Transverse colon (tissue), 4 donors: Measurements from ENCODE around the gene DNAJA4. TPM values are rescaled to one million over a fixed set of nuclear protein-coding genes. Genes with fewer than 3 reads are reported as not detected.

Source experiments
- DNase-seq: peaks from one replicate; pipeline ENCODE4 v3.0.0-alpha.2; 2019
- H3K27ac ChIP-seq, 4 donors: fragments of 200-600 bp; sonication (generic); 2 replicates each; pipeline ENCODE4 v1.5.1; 2016 to 2018; ENCODE audit warnings: inconsistent platforms in 4 of 4
- H3K27me3 ChIP-seq: fragments of 200-600 bp; sonication (generic); 2 replicates; pipeline ENCODE4 v1.5.1; 2017; ENCODE audit warnings: inconsistent platforms
- H3K36me3 ChIP-seq, 4 donors: fragments of 200-600 bp; sonication (generic); 2 replicates each; pipeline ENCODE4 v1.5.1; 2017 to 2019; ENCODE audit warnings: inconsistent platforms in 4 of 4
- H3K4me1 ChIP-seq, 4 donors: fragments of 200-600 bp; sonication (generic); 2 replicates each; pipeline ENCODE4 v1.5.1; 2017 to 2020; ENCODE audit warnings: inconsistent platforms in 4 of 4
- H3K4me3 ChIP-seq, 4 donors: fragments of 200-600 bp; sonication (generic); 1 replicate in 1 of 4; 2 replicates in 3 of 4; pipeline versions ENCODE4 v1.5.1 to v1.6.1; 2017 to 2019; ENCODE audit warnings: inconsistent platforms in 4 of 4
- H3K9me3 ChIP-seq, 2 donors: fragments of 200-600 bp; sonication (generic); 2 replicates each; pipeline ENCODE4 v1.5.1; 2017 to 2019; ENCODE audit warnings: inconsistent platforms in 2 of 2
- EP300 ChIP-seq: sonication (generic); formaldehyde crosslinking; IDR thresholded peaks from one replicate; pipeline ENCODE4 v1.6.1; 2017; ENCODE audit warnings: antibody characterized with exemption, low read depth
- POLR2A ChIP-seq: fragments of 450-650 bp; IDR thresholded peaks from one replicate; pipeline ENCODE4 v1.6.1; 2016; ENCODE audit warnings: antibody characterized with exemption, mild to moderate bottlenecking, moderate library complexity
- POLR2AphosphoS5 ChIP-seq, 3 donors: sonication (generic); formaldehyde crosslinking; IDR thresholded peaks; one replicate each; pipeline ENCODE4 v1.6.1; 2016; ENCODE audit warnings: antibody characterized with exemption in 3 of 3
- WGBS, 2 donors: methylation state at CpG; one replicate each; pipeline ENCODE4 v1.1.5; 2018; ENCODE audit warnings: low coverage in 1 of 2; 5-methylcytosine and 5-hydroxymethylcytosine counted together
- in situ Hi-C, 4 donors: fragments of 200-750 bp; cut with MboI; loops; one replicate each; pipeline versions ENCODE4 v1.15.0 to v1.15.1; 2017; ENCODE audit warnings: low sequenced_read_pairs in 3 of 4, low pct_ligation_motif_present in 1 of 4, low pct_unique_long_range_greater_than_20kb in 1 of 4
- intact Hi-C: fragments of 100-400 bp; cut with DNase I; formaldehyde crosslinking; loops from one replicate; pipeline ENCODE4 v1.15.1; 2023; ENCODE audit warnings: low total_unique reads
- small RNA-seq, 4 donors: library from RNA; depleted of rRNA; stranded (forward); fragments of <200 nt; gene quantifications; one replicate each; pipeline ENCODE3, GENCODE V24; 2016
- total RNA-seq, 4 donors: library from RNA; depleted of rRNA; stranded (reverse); fragments of >200 nt; gene quantifications; one replicate each; pipeline ENCODE4 v1.1.0, GENCODE V29; 2016
- TF ChIP-seq, protein P1 (sequence below), 5 experiments: fragments of 200-600 bp in 3 of 5; fragments of 450-650 bp in 2 of 5; sonication (generic) in 3 of 5; IDR thresholded peaks; 1 replicate in 2 of 5; 2 replicates in 3 of 5; pipeline ENCODE4 v1.5.1; 2016 to 2017; ENCODE audit warnings: antibody characterized with exemption in 5 of 5, inconsistent platforms in 3 of 5, mild to moderate bottlenecking in 2 of 5, moderate library complexity in 1 of 5

The DNAJA4 gene
- total RNA-seq, 4 donors from 2014 or later: 34.9 to 69.9 (median 42.5) TPM

GRCh38 chr15:78324144-78324543 is 59.8 kb downstream of the DNAJA4 start:
- TF ChIP-seq, protein P1, sequence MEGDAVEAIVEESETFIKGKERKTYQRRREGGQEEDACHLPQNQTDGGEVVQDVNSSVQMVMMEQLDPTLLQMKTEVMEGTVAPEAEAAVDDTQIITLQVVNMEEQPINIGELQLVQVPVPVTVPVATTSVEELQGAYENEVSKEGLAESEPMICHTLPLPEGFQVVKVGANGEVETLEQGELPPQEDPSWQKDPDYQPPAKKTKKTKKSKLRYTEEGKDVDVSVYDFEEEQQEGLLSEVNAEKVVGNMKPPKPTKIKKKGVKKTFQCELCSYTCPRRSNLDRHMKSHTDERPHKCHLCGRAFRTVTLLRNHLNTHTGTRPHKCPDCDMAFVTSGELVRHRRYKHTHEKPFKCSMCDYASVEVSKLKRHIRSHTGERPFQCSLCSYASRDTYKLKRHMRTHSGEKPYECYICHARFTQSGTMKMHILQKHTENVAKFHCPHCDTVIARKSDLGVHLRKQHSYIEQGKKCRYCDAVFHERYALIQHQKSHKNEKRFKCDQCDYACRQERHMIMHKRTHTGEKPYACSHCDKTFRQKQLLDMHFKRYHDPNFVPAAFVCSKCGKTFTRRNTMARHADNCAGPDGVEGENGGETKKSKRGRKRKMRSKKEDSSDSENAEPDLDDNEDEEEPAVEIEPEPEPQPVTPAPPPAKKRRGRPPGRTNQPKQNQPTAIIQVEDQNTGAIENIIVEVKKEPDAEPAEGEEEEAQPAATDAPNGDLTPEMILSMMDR (IDR thresholded peaks at IDR 0.05): no peak
- TF ChIP-seq POLR2A (no peak), POLR2AphosphoS5 (IDR thresholded peaks at IDR 0.05) (no peak), EP300 (no peak)
- no peak for DNase-seq
- no peaks in the 10 kb centered on the region for H3K27me3 ChIP-seq
- in situ Hi-C loops: no loop called here
- intact Hi-C loops: no loop called here
- H3K4me3 ChIP-seq: no peak overlapping the region
- H3K36me3 ChIP-seq: no peaks in the 10 kb centered on the region
- peaks cover 0 to 4% (median 0%) of the 10 kb centered on the region in 4 donors for H3K4me1 ChIP-seq
- 97 to 100% methylated on average over 4 to 5 of the region's 5 CpGs for WGBS, 2 donors
- no peak overlapping the region for H3K27ac ChIP-seq
- no peaks in the 10 kb centered on the region for H3K9me3 ChIP-seq

DNA sequence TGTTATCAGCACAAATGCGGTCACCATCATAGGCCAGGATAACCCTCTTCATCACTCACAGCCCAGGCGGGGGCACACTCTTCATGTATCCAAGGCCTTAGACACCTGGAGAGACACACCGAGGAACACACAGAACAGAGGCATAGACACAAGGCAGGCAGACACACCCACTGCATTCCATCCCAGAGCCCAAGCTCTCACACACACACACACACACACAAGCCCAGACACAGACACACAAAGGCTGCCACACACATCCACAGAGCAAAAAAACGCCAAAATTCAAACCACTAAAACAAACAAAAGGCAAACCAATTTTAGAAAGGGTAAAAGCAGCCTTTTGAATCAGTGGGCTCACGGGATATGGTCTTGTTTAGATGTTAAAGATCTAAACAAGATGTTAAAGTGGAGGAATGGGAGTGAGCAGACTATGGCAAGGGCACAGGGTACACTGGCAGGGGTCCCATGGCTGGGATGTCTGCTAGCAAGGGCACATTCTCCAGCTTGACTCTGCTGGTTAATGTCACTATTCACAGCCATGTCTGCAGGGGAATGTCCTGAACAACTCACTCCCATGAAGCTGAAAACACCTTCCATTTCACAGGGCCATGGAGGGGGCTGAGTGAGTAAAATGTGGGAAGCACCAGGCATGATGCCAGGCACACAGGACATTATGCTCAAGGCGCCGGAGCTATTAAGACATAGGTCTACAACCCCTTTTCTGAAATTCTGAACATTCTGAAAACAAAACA is 60.9 kb downstream of the DNAJA4 start:
- intact Hi-C loops: no loop called here
- Histone ChIP-seq H3K4me1 (peaks cover 0 to 4% (median 0%) of the 10 kb centered on the region in 4 donors), H3K4me3 (no peak overlapping the region), H3K9me3 (no peaks in the 10 kb centered on the region), H3K27me3 (no peaks in the 10 kb centered on the region), H3K27ac (no peak overlapping the region), H3K36me3 (no peaks in the 10 kb centered on the region)
- no peak for TF ChIP-seq EP300
- no peak for TF ChIP-seq POLR2AphosphoS5 (IDR thresholded peaks at IDR 0.05)
- TF ChIP-seq POLR2A: no peak
- in situ Hi-C loops: no loop called here
- DNase-seq: no peak
- WGBS, 2 donors: 55 to 64% methylated on average over 4 to 7 of the region's 7 CpGs

- Histone ChIP-seq H3K27ac (no peak overlapping the region), H3K27me3 (no peaks in the 10 kb centered on the region), H3K4me1 (peaks cover 0 to 4% (median 0%) of the 10 kb centered on the region in 4 donors), H3K4me3 (no peak overlapping the region), H3K9me3 (no peaks in the 10 kb centered on the region), H3K36me3 (no peaks in the 10 kb centered on the region)
- DNase-seq: no peak
- in situ Hi-C loops (no loop called here), intact Hi-C loops (no loop called here)
- 63 to 83% methylated on average over 1 of the region's 1 CpG for WGBS, 2 donors
- TF ChIP-seq POLR2A (no peak), POLR2AphosphoS5 (IDR thresholded peaks at IDR 0.05) (no peak), EP300 (no peak)
- TF ChIP-seq, protein P1 (IDR thresholded peaks at IDR 0.05): no peak
Observed at GRCh38 chr15:78327466-78327865, 63.1 kb downstream of the DNAJA4 start.

DNA sequence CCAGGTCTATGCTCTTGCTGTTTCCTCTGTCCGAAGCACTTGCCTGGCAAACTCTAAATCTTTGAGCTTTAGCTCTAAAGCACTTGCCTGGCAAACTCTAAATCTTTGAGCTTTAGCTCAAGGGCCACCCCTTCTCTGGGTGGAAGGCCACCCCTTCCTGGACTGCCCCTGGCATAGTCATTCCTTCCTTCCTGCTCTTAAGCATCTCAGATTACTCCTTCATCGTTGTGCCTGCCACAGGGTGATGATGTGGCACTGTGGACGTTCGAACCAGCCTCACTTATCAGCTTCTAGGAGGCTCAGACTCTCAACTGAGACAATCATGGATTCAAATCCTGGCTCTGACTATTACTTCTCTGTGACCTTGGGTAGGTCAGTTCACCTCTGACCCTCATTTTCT is 65.3 kb downstream of the DNAJA4 start:
- Histone ChIP-seq H3K9me3 (no peaks in the 10 kb centered on the region), H3K4me3 (no peak overlapping the region), H3K27me3 (no peaks in the 10 kb centered on the region), H3K4me1 (peaks cover 0 to 4% (median 0%) of the 10 kb centered on the region in 4 donors), H3K27ac (no peak overlapping the region), H3K36me3 (no peaks in the 10 kb centered on the region)
- WGBS, 2 donors: 60% methylated on average over 2 to 4 of the region's 4 CpGs
- no peak for TF ChIP-seq EP300
- TF ChIP-seq POLR2AphosphoS5 (IDR thresholded peaks at IDR 0.05): no peak
- TF ChIP-seq POLR2A: no peak
- TF ChIP-seq, protein P1 (IDR thresholded peaks at IDR 0.05): no peak
- intact Hi-C loops (no loop called here), in situ Hi-C loops (no loop called here)
- DNase-seq: no peak

Small RNA genes within 50 kb of the gene (small RNA-seq; reads per million reads assigned to genes)
- 0 reads per million in 4 donors for gene AC090607.5

Other genes with a start within 250 kb of the DNAJA4 start
- 10 to 100 TPM; 40.4 to 62.6 (median 53.8) TPM for gene TBC1D2B, start 186.9 kb upstream of the DNAJA4 start, total RNA-seq
- gene SH2D7, start 172.0 kb upstream of the DNAJA4 start, total RNA-seq: 1 to 10 TPM in 3 of 4 donors, not detected in 1; 6.0 to 9.7 (median 9.3) TPM
- gene CIB2, start 133.1 kb upstream of the DNAJA4 start, total RNA-seq: 10 to 100 TPM in 2 of 4 donors, 1 to 10 TPM in 2; 8.4 to 19.5 (median 9.5) TPM
- gene IDH3A, start 115.2 kb upstream of the DNAJA4 start, total RNA-seq: 100 to 1,000 TPM; 149 to 369 (median 166) TPM
- gene ACSBG1, start 30.0 kb upstream of the DNAJA4 start, total RNA-seq: 1 to 10 TPM in 1 of 4 donors, not detected in 3; 1.5 TPM
- gene SKIC8, start 35.0 kb downstream of the DNAJA4 start, total RNA-seq: 10 to 100 TPM in 3 of 4 donors, 1 to 10 TPM in 1; 9.0 to 51.4 (median 44.1) TPM
- gene CRABP1, start 75.8 kb downstream of the DNAJA4 start, total RNA-seq: 1 to 10 TPM in 2 of 4 donors, not detected in 2; 1.9 to 2.7 TPM
- gene IREB2, start 173.7 kb downstream of the DNAJA4 start, total RNA-seq: 10 to 100 TPM; 20.1 to 71.7 (median 40.7) TPM
- gene HYKK, start 243.0 kb downstream of the DNAJA4 start, total RNA-seq: 1 to 10 TPM; 4.5 to 7.6 (median 6.5) TPM